Thyroid gland (tissue), 4 donors: ENCODE measurements around the gene DGKQ.

Experiments used
- CTCF ChIP-seq, 6 experiments: fragments of 200-600 bp in 3 of 6; fragments of 450-650 bp in 3 of 6; sonication (generic) in 3 of 6; IDR thresholded peaks; one replicate each; pipeline ENCODE4 v1.5.1; 2016 to 2019; ENCODE audit warnings: antibody characterized with exemption in 6 of 6, mild to moderate bottlenecking in 2 of 6, inconsistent platforms in 1 of 6, moderate library complexity in 1 of 6
- POLR2A ChIP-seq, 2 donors: fragments of 450-650 bp; IDR thresholded peaks; one replicate each; pipeline ENCODE4 v1.6.1; 2017; ENCODE audit warnings: antibody characterized with exemption in 2 of 2, mild to moderate bottlenecking in 2 of 2, moderate library complexity in 1 of 2

GRCh38 chr4:996997-997374 is 23.6 kb upstream of the DGKQ start:
- TF ChIP-seq CTCF (IDR thresholded peaks at IDR 0.05) (no peak), POLR2A (IDR thresholded peaks at IDR 0.05) (no peak)
